ENCODE data around the gene TM7SF2.

Gene TM7SF2

DNA sequence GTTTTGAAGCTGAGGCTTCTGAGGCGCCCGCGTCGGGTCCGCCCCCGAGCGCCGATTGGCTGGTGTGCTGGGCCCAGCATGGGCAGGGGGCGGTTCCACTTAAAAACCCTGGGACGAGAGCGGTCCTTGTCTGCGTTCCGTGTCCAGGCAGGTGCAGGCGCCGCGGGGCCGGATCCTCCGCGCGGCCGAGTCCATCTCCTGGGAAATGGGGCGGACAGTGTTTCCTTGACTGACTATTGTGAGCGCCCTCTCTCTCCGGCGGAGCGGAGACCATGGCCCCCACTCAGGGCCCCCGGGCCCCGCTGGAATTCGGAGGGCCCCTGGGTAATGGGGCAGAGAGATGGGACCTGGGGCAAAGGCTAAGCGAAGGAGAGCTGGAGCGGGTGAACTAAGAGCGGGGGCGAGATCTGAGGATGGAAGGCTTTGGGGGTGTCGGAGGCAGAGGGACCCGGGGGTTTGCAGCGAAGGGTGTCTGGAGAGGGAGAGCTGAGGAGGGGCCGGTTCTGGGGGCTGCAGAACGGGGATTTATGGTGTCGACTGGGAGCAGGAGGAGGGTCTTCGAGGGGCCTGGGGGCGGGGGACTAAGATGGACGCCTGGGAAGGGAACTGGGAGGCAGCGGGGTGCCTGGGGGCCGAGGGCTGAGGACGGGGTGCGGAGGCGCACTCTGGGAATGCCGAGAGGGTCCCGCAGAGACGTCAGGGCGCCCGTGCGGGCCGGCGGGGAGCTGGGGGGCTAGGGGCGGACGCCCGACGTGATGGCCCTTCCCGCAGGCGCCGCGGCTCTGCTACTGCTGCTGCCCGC is at the start of gene TM7SF2:
Gene TM7SF2, plus strand, starts transcription at position 129 of the 802 bp plus-strand sequence. Its CDS starts 144 bp downstream, at position 273.
- peak within 1 kb of the TSS; percentile 66 for H2AFZ ChIP-seq (ENCODE audit: low read depth, low read length)
- H3K36me3 ChIP-seq (replicated peaks; ENCODE audit: low read depth, low read length), result peaks cover 23% of the 10 kb centered on the region
- peaks cover 31% of the 10 kb centered on the region for H3K4me1 ChIP-seq (ENCODE audit: low read length)
- H3K9ac ChIP-seq (ENCODE audit: low read length), result peak within 1 kb of the TSS; percentile 85
- H3K4me2 ChIP-seq (ENCODE audit: low read length), result peak within 1 kb of the TSS; percentile 90
- peak within 1 kb of the TSS; percentile 62 for H3K27ac ChIP-seq (ENCODE audit: low read length)
- H3K4me3 ChIP-seq (ENCODE audit: low read length), result peak within 1 kb of the TSS; percentile 87
- TF ChIP-seq EZH2phosphoT487 (IDR thresholded peaks at IDR 0.05; ENCODE audit: low read depth), result no peak
- TF ChIP-seq, protein P1, sequence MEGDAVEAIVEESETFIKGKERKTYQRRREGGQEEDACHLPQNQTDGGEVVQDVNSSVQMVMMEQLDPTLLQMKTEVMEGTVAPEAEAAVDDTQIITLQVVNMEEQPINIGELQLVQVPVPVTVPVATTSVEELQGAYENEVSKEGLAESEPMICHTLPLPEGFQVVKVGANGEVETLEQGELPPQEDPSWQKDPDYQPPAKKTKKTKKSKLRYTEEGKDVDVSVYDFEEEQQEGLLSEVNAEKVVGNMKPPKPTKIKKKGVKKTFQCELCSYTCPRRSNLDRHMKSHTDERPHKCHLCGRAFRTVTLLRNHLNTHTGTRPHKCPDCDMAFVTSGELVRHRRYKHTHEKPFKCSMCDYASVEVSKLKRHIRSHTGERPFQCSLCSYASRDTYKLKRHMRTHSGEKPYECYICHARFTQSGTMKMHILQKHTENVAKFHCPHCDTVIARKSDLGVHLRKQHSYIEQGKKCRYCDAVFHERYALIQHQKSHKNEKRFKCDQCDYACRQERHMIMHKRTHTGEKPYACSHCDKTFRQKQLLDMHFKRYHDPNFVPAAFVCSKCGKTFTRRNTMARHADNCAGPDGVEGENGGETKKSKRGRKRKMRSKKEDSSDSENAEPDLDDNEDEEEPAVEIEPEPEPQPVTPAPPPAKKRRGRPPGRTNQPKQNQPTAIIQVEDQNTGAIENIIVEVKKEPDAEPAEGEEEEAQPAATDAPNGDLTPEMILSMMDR (IDR thresholded peaks at IDR 0.05; ENCODE audit: low read depth, low read length), result no peak
- H3K79me2 ChIP-seq (ENCODE audit: low read length), result peaks cover 24% of the 10 kb centered on the region
- H3K9me3 ChIP-seq (ENCODE audit: insufficient read depth, low read length), result no peaks in the 10 kb centered on the region
- peaks cover 5% of the 10 kb centered on the region for H4K20me1 ChIP-seq (ENCODE audit: insufficient read depth, low read length)
- no peaks in the 10 kb centered on the region for H3K27me3 ChIP-seq (ENCODE audit: low read depth, low read length)

DNA sequence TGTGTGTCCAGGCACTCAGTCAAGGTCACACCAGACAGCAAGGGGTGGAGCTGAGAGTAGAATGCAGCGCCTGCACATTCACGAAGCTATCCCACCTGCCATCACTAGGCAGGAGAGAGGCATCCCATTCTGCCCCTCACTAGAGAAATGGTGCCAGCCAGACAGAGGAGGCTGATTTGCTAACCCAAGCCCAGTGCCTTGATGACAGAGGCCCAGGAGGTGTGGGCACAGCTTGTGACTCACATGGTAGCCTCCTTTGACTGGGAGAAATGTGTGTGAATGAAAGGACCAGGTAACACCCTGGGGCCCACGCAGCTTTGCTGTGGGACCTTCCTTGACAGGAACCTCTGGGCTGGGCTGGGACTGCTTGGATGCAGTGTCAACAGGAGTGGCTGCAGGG is 48.1 kb upstream of the TM7SF2 start:
- Histone ChIP-seq H4K20me1 (ENCODE audit: insufficient read depth, low read length) (no peaks in the 10 kb centered on the region), H3K27me3 (ENCODE audit: low read depth, low read length) (no peaks in the 10 kb centered on the region), H2AFZ (ENCODE audit: low read depth, low read length) (no peak overlapping the region), H3K27ac (ENCODE audit: low read length) (no peak overlapping the region), H3K4me2 (ENCODE audit: low read length) (no peak overlapping the region), H3K36me3 (replicated peaks; ENCODE audit: low read depth, low read length) (no peaks in the 10 kb centered on the region), H3K9ac (ENCODE audit: low read length) (no peak overlapping the region), H3K4me3 (ENCODE audit: low read length) (no peak overlapping the region), H3K9me3 (ENCODE audit: insufficient read depth, low read length) (no peaks in the 10 kb centered on the region), H3K79me2 (ENCODE audit: low read length) (no peaks in the 10 kb centered on the region), H3K4me1 (ENCODE audit: low read length) (peaks cover 20% of the 10 kb centered on the region)
- no peak for TF ChIP-seq EZH2phosphoT487 (IDR thresholded peaks at IDR 0.05; ENCODE audit: low read depth)
- TF ChIP-seq, protein P1 (IDR thresholded peaks at IDR 0.05; ENCODE audit: low read depth, low read length), result no peak

DNA sequence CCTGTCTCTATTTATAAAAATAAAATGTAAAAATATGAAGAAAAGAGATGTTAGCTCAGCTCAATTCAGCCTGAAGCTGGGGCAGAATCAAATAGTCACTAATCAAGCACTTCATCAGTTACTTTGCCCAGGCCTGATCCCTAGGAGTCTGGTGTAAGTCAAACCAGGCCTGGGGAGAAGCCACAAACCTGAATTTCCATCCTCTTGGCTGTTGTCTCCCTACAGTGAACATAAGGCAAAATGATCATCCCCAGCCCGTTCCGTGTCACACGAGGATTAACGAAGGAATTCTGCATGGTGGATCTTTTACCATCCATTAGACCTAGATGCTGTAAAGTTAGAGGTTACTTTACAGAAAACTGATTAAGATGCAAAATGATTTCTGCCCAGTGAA is 46.8 kb upstream of the TM7SF2 start:
- no peaks in the 10 kb centered on the region for H3K36me3 ChIP-seq (replicated peaks; ENCODE audit: low read depth, low read length)

GRCh38 chr11:65065851-65066250 is 45.8 kb upstream of the TM7SF2 start:
- TF ChIP-seq, protein P1 (IDR thresholded peaks at IDR 0.05; ENCODE audit: low read depth, low read length), result no peak
- TF ChIP-seq EZH2phosphoT487 (IDR thresholded peaks at IDR 0.05; ENCODE audit: low read depth), result no peak
- no peak overlapping the region for H3K4me3 ChIP-seq (ENCODE audit: low read length)
- H3K9ac ChIP-seq (ENCODE audit: low read length), result no peak overlapping the region

More for the DNA sequence above, 46.8 kb upstream of the TM7SF2 start:
- no peak overlapping the region for H3K27ac ChIP-seq (ENCODE audit: low read length)
- H3K9me3 ChIP-seq (ENCODE audit: insufficient read depth, low read length), result no peaks in the 10 kb centered on the region
- H3K4me3 ChIP-seq (ENCODE audit: low read length), result no peak overlapping the region
- H3K9ac ChIP-seq (ENCODE audit: low read length), result no peak overlapping the region
- H3K4me1 ChIP-seq (ENCODE audit: low read length), result peaks cover 20% of the 10 kb centered on the region
- H3K4me2 ChIP-seq (ENCODE audit: low read length), result no peak overlapping the region
- H2AFZ ChIP-seq (ENCODE audit: low read depth, low read length), result no peak overlapping the region
- H3K79me2 ChIP-seq (ENCODE audit: low read length), result no peaks in the 10 kb centered on the region
- no peaks in the 10 kb centered on the region for H3K27me3 ChIP-seq (ENCODE audit: low read depth, low read length)
- no peaks in the 10 kb centered on the region for H4K20me1 ChIP-seq (ENCODE audit: insufficient read depth, low read length)
- no peak for TF ChIP-seq EZH2phosphoT487 (IDR thresholded peaks at IDR 0.05; ENCODE audit: low read depth)
- TF ChIP-seq, protein P1 (IDR thresholded peaks at IDR 0.05; ENCODE audit: low read depth, low read length), result no peak

More at GRCh38 chr11:65065851-65066250, 45.8 kb upstream of the TM7SF2 start:
- Histone ChIP-seq H3K27ac (ENCODE audit: low read length) (no peak overlapping the region), H2AFZ (ENCODE audit: low read depth, low read length) (no peak overlapping the region), H3K4me1 (ENCODE audit: low read length) (peaks cover 18% of the 10 kb centered on the region), H3K79me2 (ENCODE audit: low read length) (no peaks in the 10 kb centered on the region), H4K20me1 (ENCODE audit: insufficient read depth, low read length) (no peaks in the 10 kb centered on the region), H3K36me3 (replicated peaks; ENCODE audit: low read depth, low read length) (no peaks in the 10 kb centered on the region), H3K27me3 (ENCODE audit: low read depth, low read length) (no peaks in the 10 kb centered on the region), H3K4me2 (ENCODE audit: low read length) (no peak overlapping the region), H3K9me3 (ENCODE audit: insufficient read depth, low read length) (no peaks in the 10 kb centered on the region)

All from OCI-LY3 (cell line).